ENCODE data around the gene LTBP3. TPM values are rescaled to one million over a fixed set of nuclear protein-coding genes. Genes with fewer than 3 reads are reported as not detected.

The LTBP3 gene
- total and polyA plus RNA-seq, 9 of the 15 experiments (the other 6 are each of a cell fraction or from before 2014, with no cell fraction given), result 0.06 to 20.5 (median 4.8) TPM

DNA sequence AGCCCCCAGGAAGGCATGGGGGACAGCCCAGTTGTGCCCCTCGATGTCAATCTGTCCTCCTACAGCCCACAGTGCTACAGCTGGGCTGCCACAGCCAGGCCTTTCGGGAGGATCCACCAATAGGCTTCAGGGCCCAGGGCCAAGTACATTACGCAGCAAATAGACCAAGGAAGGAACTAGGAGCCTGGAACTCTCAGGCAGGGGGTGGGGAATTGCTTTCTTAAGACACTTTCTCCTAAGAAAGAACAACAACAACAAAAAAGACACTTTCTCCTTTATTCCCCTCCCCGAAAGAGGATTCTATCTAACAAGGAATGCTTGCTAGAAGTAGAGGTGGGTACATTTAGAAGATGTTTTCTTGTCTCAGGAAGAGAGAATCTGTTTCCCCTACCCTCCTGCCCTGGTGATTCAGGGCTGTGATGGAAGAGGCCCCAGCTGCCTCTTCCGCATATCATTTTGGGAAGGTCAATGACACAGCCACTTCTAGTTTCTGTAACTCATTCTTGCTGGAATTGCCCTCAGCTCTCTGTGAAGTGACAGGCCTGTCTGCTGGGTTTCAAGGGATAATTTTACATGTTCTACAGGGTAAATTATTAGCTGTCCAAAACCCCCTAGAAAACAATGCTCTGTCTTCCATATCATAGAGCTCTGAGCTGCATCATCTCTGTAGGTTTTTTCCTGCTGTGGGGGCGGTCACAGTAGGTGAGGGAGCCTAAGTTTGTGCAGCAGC lies 65.4 kb downstream of the LTBP3 start (continued):
- no peak for TF ChIP-seq NR2F6 (CRISPR knock-in tag; IDR thresholded peaks at IDR 0.05)
- TF ChIP-seq KDM4B (IDR thresholded peaks at IDR 0.05; ENCODE audit: borderline replicate concordance in 2 of 2, low read depth in 1 of 2), result no peak
- TF ChIP-seq ETV1 (tag; conservative IDR thresholded peaks at IDR 0.05; ENCODE audit: low read depth), result peak; percentile 47; the same call in 1 of the 2 replicates
- TF ChIP-seq ZC3H8 (IDR thresholded peaks at IDR 0.05), result no peak
- TF ChIP-seq MAFK (IDR thresholded peaks at IDR 0.05; ENCODE audit: low read length), result no peak
- no peak for TF ChIP-seq CBFB (CRISPR knock-in tag; IDR thresholded peaks at IDR 0.05)
- TF ChIP-seq ZNF444 (CRISPR knock-in tag; IDR thresholded peaks at IDR 0.05), result no peak
- no peak for TF ChIP-seq CC2D1A (IDR thresholded peaks at IDR 0.05)
- no peak for TF ChIP-seq PHB (CRISPR knock-in tag; IDR thresholded peaks at IDR 0.05)
- no peak for TF ChIP-seq ZNF143 (CRISPR knock-in tag; IDR thresholded peaks at IDR 0.05)
- TF ChIP-seq POLR2B (IDR thresholded peaks at IDR 0.05; ENCODE audit: low read depth, partially characterized antibody), result no peak
- TF ChIP-seq NCOR1 (IDR thresholded peaks at IDR 0.05), result no peak
- TF ChIP-seq GATAD2B (IDR thresholded peaks at IDR 0.05; ENCODE audit: borderline replicate concordance), result 0 out of 2 replicates have a peak, but pooled peaks have one; percentile 3
- TF ChIP-seq TSC22D4 (tag; IDR thresholded peaks at IDR 0.05), result no peak
- no peak for TF ChIP-seq FIP1L1 (IDR thresholded peaks at IDR 0.05; ENCODE audit: low read depth, low read length, poor library complexity, severe bottlenecking)
- TF ChIP-seq CEBPB (tag; IDR thresholded peaks at IDR 0.05), result no peak
- TF ChIP-seq MCM2 (IDR thresholded peaks at IDR 0.05; ENCODE audit: low read depth), result no peak
- TF ChIP-seq NR4A1 (CRISPR knock-in tag; IDR thresholded peaks at IDR 0.05), result no peak
- TF ChIP-seq NR4A1 (tag; IDR thresholded peaks at IDR 0.05), result peak; percentile 70; the same call in 1 of the 2 replicates
- TF ChIP-seq HNRNPL (IDR thresholded peaks at IDR 0.05; ENCODE audit: low read depth, low read length), result no peak
- TF ChIP-seq ZNF644 (tag; IDR thresholded peaks at IDR 0.05; ENCODE audit: low read depth), result no peak
- TF ChIP-seq CHAMP1 (IDR thresholded peaks at IDR 0.05), result no peak
- TF ChIP-seq, protein P1, sequence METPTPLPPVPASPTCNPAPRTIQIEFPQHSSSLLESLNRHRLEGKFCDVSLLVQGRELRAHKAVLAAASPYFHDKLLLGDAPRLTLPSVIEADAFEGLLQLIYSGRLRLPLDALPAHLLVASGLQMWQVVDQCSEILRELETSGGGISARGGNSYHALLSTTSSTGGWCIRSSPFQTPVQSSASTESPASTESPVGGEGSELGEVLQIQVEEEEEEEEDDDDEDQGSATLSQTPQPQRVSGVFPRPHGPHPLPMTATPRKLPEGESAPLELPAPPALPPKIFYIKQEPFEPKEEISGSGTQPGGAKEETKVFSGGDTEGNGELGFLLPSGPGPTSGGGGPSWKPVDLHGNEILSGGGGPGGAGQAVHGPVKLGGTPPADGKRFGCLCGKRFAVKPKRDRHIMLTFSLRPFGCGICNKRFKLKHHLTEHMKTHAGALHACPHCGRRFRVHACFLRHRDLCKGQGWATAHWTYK (CRISPR knock-in tag; IDR thresholded peaks at IDR 0.05), result 0 out of 2 replicates have a peak, but pooled peaks have one; percentile 16
- TF ChIP-seq, protein P2, sequence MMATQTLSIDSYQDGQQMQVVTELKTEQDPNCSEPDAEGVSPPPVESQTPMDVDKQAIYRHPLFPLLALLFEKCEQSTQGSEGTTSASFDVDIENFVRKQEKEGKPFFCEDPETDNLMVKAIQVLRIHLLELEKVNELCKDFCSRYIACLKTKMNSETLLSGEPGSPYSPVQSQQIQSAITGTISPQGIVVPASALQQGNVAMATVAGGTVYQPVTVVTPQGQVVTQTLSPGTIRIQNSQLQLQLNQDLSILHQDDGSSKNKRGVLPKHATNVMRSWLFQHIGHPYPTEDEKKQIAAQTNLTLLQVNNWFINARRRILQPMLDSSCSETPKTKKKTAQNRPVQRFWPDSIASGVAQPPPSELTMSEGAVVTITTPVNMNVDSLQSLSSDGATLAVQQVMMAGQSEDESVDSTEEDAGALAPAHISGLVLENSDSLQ (IDR thresholded peaks at IDR 0.05), result peak; percentile 37; the same call in 1 of the 2 replicates
- no peak for TF ChIP-seq CREBBP (IDR thresholded peaks at IDR 0.05; ENCODE audit: low read depth, low read length)
- TF ChIP-seq TAF1 (IDR thresholded peaks at IDR 0.05; ENCODE audit: control insufficient read depth, extremely low read depth, insufficient read depth, low read length, severe bottlenecking), result peak; percentile 37
- no peak for TF ChIP-seq HLTF (IDR thresholded peaks at IDR 0.05)
